ENCODE results near the gene EIF5.

GRCh38 chr14:103314496-103315277, 19.4 kb upstream of the EIF5 start:
- TF ChIP-seq CTCF (IDR thresholded peaks at IDR 0.05) (no peak), POLR2A (IDR thresholded peaks at IDR 0.05) (no peak), POLR2AphosphoS5 (IDR thresholded peaks at IDR 0.05) (no peak)
